ENCODE measurements around the gene DUXB. TPM values are rescaled to one million over a fixed set of nuclear protein-coding genes. Genes with fewer than 3 reads are reported as not detected.

The DUXB gene
- total RNA-seq, 2 experiments from 2014 or later = not detected

DNA sequence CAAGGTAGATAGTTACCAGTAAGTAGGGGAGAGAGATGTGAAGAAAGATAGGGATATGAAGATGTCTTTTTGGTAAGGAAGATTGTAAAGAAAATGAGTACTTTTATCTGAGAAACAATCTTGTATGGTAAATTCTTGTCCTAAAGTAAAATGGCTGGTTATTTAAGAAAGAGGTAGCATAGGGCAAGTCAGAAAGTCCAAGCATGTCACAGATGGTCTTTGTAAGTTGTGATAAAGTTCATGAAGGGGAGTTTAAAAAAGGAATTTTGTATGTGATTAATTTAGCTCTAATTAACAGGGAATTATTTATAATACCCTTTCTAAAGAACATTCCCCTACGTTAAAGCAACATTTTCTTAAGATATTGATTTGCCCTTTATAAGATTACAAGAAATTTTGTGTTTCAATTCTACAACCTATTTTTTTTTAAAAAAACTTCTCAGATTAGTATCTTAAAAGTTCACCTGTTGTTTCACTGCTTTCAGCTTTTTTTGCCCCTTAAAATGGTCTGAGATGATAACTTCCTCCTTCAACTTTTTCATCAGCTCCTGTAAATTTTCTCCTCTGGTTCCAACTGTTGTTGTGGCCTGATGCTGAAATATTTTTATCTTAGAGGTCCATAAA is 41.3 kb upstream of the DUXB start:
- TF ChIP-seq, protein P1, sequence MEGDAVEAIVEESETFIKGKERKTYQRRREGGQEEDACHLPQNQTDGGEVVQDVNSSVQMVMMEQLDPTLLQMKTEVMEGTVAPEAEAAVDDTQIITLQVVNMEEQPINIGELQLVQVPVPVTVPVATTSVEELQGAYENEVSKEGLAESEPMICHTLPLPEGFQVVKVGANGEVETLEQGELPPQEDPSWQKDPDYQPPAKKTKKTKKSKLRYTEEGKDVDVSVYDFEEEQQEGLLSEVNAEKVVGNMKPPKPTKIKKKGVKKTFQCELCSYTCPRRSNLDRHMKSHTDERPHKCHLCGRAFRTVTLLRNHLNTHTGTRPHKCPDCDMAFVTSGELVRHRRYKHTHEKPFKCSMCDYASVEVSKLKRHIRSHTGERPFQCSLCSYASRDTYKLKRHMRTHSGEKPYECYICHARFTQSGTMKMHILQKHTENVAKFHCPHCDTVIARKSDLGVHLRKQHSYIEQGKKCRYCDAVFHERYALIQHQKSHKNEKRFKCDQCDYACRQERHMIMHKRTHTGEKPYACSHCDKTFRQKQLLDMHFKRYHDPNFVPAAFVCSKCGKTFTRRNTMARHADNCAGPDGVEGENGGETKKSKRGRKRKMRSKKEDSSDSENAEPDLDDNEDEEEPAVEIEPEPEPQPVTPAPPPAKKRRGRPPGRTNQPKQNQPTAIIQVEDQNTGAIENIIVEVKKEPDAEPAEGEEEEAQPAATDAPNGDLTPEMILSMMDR (IDR thresholded peaks at IDR 0.05) = no peak
- intact Hi-C loops (cut with micrococcal nuclease) = no loop called here
- POLR2A ChIA-PET = no interaction called here
- H3K27ac Mint-ChIP-seq = no peak overlapping the region
- no peak overlapping the region for H3K4me3 Mint-ChIP-seq
- H3K36me3 Mint-ChIP-seq (ENCODE audit: low read depth) = peaks cover 4% of the 10 kb centered on the region
- H3K4me1 Mint-ChIP-seq (ENCODE audit: low read depth) = no peaks in the 10 kb centered on the region
- H3K9me3 Mint-ChIP-seq = peaks cover 9% of the 10 kb centered on the region
- ATAC-seq (no peak), DNase-seq (no peak)
- CTCF ChIA-PET = no interaction called here
- H3K27me3 Mint-ChIP-seq = peaks cover 17% of the 10 kb centered on the region

- DNase-seq (no peak), ATAC-seq (no peak)
- Mint-ChIP-seq H3K36me3 (ENCODE audit: low read depth) (no peaks in the 10 kb centered on the region), H3K4me3 (no peak overlapping the region), H3K27me3 (no peaks in the 10 kb centered on the region), H3K9me3 (no peaks in the 10 kb centered on the region), H3K27ac (no peak overlapping the region), H3K4me1 (ENCODE audit: low read depth) (no peaks in the 10 kb centered on the region)
- intact Hi-C loops (cut with micrococcal nuclease) = no loop called here
- ChIA-PET POLR2A (no interaction called here), CTCF (interaction anchor here (1.2 kb wide), 1 partner anchor 30 kb away, joined by 3 read pairs; no protein-coding TSS in a partner anchor)
- TF ChIP-seq, protein P1 (IDR thresholded peaks at IDR 0.05) = no peak
These were observed 32.3 kb upstream of the DUXB start for GRCh38 chr16:75733305-75734211.

GRCh38 chr16:75732871-75733270 is 31.6 kb upstream of the DUXB start:
- CTCF ChIA-PET = interaction anchor here (1.2 kb wide), 1 partner anchor 31 kb away, joined by 3 read pairs; no protein-coding TSS in a partner anchor
- Mint-ChIP-seq H3K27me3 (no peaks in the 10 kb centered on the region), H3K36me3 (ENCODE audit: low read depth) (no peaks in the 10 kb centered on the region), H3K9me3 (no peaks in the 10 kb centered on the region), H3K4me1 (ENCODE audit: low read depth) (no peaks in the 10 kb centered on the region), H3K4me3 (no peak overlapping the region), H3K27ac (no peak overlapping the region)
- TF ChIP-seq, protein P1 (IDR thresholded peaks at IDR 0.05) = no peak
- ATAC-seq (no peak), DNase-seq (no peak)
- intact Hi-C loops (cut with micrococcal nuclease) = no loop called here
- POLR2A ChIA-PET = no interaction called here

- intact Hi-C loops (cut with micrococcal nuclease) = no loop called here
- H3K36me3 Mint-ChIP-seq (ENCODE audit: low read depth) = no peaks in the 10 kb centered on the region
- H3K27me3 Mint-ChIP-seq = no peaks in the 10 kb centered on the region
- POLR2A ChIA-PET = no interaction called here
- CTCF ChIA-PET = no interaction called here
- H3K27ac Mint-ChIP-seq = no peak overlapping the region
- H3K4me1 Mint-ChIP-seq (ENCODE audit: low read depth) = no peaks in the 10 kb centered on the region
- no peaks in the 10 kb centered on the region for H3K9me3 Mint-ChIP-seq
- no peak for DNase-seq
- no peak for ATAC-seq
- TF ChIP-seq, protein P1 (IDR thresholded peaks at IDR 0.05) = no peak
- no peak overlapping the region for H3K4me3 Mint-ChIP-seq
These were observed 26.0 kb upstream of the DUXB start for GRCh38 chr16:75727221-75727620.

- intact Hi-C loops (cut with micrococcal nuclease) = no loop called here
- TF ChIP-seq, protein P1 (IDR thresholded peaks at IDR 0.05) = no peak
- Mint-ChIP-seq H3K27me3 (no peaks in the 10 kb centered on the region), H3K27ac (no peak within 1 kb of the TSS), H3K9me3 (no peaks in the 10 kb centered on the region), H3K4me1 (ENCODE audit: low read depth) (no peaks in the 10 kb centered on the region), H3K4me3 (no peak within 1 kb of the TSS), H3K36me3 (ENCODE audit: low read depth) (no peaks in the 10 kb centered on the region)
- ATAC-seq (no peak), DNase-seq (no peak)
- POLR2A ChIA-PET = no interaction called here
- CTCF ChIA-PET = no interaction called here
These were observed 25.1 kb upstream of the DUXB start, which contains the start of gene CPHXL for GRCh38 chr16:75726390-75726789. Gene CPHXL (minus strand): TSS chr16:75726490. CDS start chr16:75726442, 48 bp downstream.
